Stimulated activated CD8-positive, alpha-beta memory T cell treated with anti-CD3 and anti-CD28 coated beads, Interleukin-7, amount 100 ng/mL, for 1 hour (primary cell): ENCODE measurements around the gene CTXN1.
"Not testable (repeated sequence)": the region's sequence is repeated elsewhere in the genome, so short reads cannot be mapped to it uniquely, and the experiment has no call there.

ENCODE experiments used
- DNase-seq, 2 donors: peaks; one replicate each; pipeline ENCODE4 v3.0.0-alpha.2; 2020; ENCODE audit warnings: low read depth in 2 of 2

CTXN1 gene

DNA sequence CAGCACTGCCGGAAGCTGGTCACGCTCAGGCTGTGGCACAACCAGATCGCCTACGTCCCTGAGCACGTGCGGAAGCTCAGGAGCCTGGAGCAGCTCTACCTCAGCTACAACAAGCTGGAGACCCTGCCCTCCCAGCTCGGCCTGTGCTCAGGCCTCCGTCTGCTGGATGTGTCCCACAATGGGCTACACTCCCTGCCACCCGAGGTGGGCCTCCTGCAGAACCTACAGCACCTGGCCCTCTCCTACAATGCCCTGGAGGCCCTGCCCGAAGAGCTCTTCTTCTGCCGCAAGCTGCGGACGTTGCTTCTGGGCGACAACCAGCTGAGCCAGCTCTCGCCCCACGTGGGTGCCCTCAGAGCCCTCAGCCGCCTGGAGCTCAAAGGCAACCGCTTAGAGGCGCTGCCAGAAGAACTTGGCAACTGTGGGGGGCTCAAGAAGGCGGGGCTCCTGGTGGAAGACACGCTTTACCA lies 25.5 kb downstream of the CTXN1 start:
- no peak for DNase-seq

- DNase-seq, result no peak
Observed at GRCh38 chr19:7899751-7900378, 26.1 kb downstream of the CTXN1 start.

DNA sequence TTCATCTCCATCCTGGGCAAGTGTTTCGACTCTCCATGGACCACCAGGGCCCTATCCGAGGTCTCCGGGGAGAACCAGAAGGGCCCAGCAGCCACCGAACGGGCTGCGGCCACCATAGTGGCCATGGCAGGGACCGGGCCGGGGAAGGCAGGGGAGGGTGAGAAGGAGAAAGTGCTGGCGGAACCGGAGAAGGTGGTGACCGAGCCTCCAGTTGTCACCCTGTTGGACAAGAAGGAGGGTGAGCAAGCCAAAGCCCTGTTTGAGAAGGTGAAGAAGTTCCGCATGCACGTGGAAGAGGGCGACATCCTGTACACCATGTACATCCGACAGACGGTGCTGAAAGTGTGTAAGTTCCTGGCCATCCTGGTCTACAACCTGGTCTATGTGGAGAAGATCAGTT lies 27.0 kb downstream of the CTXN1 start:
- DNase-seq, result no peak

GRCh38 chr19:7897292-7897691 lies 28.6 kb downstream of the CTXN1 start:
- no peak for DNase-seq

DNA sequence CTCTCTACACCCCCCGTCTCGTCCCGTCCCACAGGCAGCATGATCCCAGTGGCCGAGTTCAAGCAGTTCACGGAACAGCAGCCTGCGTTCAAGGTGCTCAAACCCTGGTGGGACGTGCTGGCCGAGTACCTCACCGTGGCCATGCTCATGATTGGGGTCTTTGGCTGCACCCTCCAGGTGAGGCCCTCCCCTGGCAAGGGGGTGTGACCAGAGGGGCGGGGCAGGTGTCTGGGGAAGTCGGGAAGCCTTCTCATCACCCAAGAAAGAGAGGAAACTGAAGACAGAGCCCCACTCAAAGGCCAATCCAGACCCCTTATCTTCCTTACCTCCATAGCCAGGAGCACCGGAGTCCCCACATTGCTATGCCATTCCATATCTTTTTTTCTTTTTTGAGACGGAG lies 30.4 kb downstream of the CTXN1 start:
- DNase-seq, result no peak

GRCh38 chr19:7894612-7895309 lies 31.2 kb downstream of the CTXN1 start:
- DNase-seq, result no peak

GRCh38 chr19:7893362-7894101 lies 32.4 kb downstream of the CTXN1 start:
- not testable (repeated sequence) for DNase-seq

GRCh38 chr19:7888826-7889217 lies 37.1 kb downstream of the CTXN1 start:
- DNase-seq, result no peak

GRCh38 chr19:7888145-7888825 lies 37.6 kb downstream of the CTXN1 start, which contains the start of gene LRRC8E:
Gene LRRC8E (plus strand): TSS chr19:7888510. CDS start chr19:7895604, 7,094 bp downstream.
- no peak for DNase-seq

- no peak for DNase-seq
Observed at GRCh38 chr19:7887408-7888144, 38.4 kb downstream of the CTXN1 start.

DNA sequence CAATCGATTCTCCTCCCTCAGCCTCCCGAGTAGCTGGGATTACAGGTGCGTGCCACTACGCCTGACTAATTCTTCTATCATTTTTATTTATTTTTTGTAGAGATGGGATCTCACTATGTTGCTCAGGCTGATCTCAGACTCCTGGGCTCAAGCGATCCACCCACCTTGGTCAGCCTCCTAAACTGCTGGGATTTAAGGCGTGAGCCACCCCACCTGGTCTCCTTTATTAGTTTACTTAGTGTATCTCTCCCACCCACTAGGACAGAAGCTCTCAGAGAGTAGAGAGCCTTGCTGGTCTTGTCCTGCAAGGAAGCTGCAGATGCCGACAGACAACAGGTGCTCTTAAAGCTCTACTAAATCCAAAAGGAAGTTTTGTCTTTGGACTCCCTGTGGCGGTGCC lies 40.1 kb downstream of the CTXN1 start:
- no peak for DNase-seq

- no peak for DNase-seq
Observed at GRCh38 chr19:7883796-7884570, 42.0 kb downstream of the CTXN1 start.

DNA sequence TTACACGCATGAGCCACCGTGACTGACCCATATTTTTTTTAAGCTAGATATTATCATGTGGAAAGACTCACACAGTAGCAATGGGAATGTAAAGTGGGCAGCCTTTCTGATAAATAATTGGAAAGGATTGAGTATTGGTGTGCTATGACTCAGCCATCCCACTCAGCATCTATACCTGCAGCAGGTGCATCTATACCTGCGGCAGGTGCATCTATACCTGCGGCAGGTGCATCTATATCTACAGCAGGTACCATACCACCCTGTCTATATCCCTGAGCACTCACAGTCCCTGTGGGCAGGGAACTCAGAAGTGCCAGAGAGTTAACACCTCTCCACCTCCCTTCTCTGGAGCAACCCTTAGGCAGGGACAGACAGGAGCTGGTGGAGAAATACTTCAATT lies 42.8 kb downstream of the CTXN1 start:
- no peak for DNase-seq

- no peak for DNase-seq
Observed at GRCh38 chr19:7881910-7882309, 44.0 kb downstream of the CTXN1 start.

DNA sequence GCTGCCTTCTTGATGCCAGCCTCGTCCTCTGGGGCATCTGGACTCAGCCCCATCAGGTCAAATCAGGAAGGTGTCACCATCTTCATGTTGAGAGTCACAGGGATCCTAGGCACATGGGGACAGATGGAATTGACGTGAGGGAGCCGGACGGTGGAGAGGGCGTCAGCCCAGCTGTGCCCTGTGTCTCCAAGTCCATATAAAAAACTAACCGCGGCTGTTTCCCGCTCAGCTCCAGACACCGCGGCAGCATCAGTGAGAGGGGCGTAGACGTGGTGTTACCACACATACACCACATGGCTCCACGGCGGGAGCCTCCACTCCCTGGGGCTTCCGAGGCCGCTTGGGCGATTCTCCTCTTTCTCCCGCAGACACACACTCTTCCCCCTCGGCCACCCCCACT lies 46.1 kb downstream of the CTXN1 start:
- DNase-seq, result no peak

GRCh38 chr19:7879111-7879807 lies 46.7 kb downstream of the CTXN1 start:
- DNase-seq, result no peak

GRCh38 chr19:7877249-7877836 lies 48.6 kb downstream of the CTXN1 start:
- no peak for DNase-seq

- no peak for DNase-seq
Observed at GRCh38 chr19:7874897-7875273, 51.0 kb downstream of the CTXN1 start.
